NCI-H2227 (cell line): ENCODE results near the gene OTUD5.
A peak's percentile ranks its signal among the peaks of the same experiment; 100 is the strongest.
"Not testable (repeated sequence)": the region's sequence is repeated elsewhere in the genome, so short reads cannot be mapped to it uniquely, and the experiment has no call there.

ENCODE experiments used
- DNase-seq: peaks from one replicate; lab custom pipeline; 2025; ENCODE audit not compliant: unreplicated experiment; lab: John Stamatoyannopoulos, UW

The OTUD5 gene, protein sequence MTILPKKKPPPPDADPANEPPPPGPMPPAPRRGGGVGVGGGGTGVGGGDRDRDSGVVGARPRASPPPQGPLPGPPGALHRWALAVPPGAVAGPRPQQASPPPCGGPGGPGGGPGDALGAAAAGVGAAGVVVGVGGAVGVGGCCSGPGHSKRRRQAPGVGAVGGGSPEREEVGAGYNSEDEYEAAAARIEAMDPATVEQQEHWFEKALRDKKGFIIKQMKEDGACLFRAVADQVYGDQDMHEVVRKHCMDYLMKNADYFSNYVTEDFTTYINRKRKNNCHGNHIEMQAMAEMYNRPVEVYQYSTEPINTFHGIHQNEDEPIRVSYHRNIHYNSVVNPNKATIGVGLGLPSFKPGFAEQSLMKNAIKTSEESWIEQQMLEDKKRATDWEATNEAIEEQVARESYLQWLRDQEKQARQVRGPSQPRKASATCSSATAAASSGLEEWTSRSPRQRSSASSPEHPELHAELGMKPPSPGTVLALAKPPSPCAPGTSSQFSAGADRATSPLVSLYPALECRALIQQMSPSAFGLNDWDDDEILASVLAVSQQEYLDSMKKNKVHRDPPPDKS

DNA sequence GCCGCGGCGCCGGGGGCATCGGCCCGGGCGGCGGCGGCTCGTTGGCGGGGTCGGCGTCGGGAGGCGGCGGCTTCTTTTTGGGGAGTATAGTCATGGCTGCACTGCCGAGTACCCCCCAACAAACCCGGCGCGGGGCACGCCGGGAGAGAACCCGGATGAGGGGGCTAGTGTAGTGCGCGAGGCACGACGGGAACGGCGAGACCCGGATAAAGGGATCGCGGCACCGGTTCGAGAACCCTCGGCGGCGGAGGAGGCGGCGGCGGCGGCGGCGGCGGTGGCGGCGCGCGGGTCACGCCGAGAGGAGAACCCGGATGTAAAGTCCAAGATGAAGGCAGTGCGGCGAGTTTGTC lies at the start of gene OTUD5:
TSS of gene OTUD5 (minus strand) at position 131 of the 350 bp plus-strand sequence. CDS start at position 94, 37 bp downstream.
- DNase-seq, result peak; percentile 93

DNA sequence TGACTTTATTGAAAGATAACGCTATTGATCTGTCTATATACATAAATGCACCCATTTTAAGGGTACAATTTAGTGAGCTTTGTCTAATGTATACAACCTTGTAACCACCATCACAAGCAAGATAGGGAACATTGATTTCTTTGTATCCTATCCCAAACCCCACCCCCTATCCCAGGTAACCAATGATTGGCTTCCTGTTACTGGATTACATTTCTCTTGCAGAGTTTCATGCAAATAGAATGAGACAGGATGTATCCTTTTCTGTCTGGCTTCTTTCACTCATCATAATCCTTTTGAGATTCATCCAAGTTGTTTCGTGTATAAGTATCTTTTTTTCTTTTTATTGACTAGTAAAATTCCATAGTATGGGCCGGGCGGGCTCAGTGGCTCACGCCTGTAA lies 46.3 kb upstream of the OTUD5 start:
- no peak for DNase-seq

DNA sequence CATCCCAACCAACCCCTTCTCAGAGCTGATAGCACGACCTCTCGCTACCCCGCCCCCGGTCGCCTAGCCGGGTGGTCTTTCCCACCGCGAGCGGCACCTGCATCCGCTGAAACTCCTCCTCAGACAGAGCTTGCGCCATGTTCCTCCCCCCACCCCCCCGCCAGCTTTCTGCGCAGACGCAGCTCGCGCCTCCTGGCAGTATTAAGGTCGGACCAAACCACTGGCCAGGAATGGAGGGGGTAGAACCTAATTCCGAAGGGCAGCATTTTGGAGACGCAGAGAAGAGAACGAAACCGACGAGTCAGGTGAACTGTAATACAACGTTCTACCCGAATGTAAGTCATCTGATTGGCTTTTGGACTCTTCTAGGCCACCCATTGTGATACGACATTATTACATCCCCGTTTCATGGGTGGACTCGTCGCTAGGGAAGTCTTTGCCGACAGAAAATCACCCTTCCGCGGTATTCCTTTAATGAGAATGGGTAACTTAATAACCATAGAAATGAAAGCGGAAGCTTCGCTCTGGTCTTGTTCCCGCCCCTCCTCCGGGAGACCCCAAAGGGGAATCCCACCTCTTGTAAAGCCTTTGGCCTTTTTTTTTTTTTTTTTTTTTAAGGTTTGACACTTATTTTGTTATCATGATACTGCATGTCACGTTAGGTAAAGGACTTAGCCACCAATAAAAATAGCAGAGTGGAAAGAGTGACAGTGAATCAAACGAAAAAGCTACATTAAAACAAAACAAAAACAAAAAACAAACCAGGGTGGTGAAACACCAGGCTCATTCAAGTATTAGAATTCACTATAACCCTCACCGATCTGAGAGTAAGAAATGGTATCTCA lies 44.9 kb upstream of the OTUD5 start, which contains the start of gene GRIPAP1:
TSS of gene GRIPAP1 (minus strand) at position 174 of the 845 bp plus-strand sequence. CDS start at position 139, 35 bp downstream.
- peak; percentile 99 for DNase-seq

DNA sequence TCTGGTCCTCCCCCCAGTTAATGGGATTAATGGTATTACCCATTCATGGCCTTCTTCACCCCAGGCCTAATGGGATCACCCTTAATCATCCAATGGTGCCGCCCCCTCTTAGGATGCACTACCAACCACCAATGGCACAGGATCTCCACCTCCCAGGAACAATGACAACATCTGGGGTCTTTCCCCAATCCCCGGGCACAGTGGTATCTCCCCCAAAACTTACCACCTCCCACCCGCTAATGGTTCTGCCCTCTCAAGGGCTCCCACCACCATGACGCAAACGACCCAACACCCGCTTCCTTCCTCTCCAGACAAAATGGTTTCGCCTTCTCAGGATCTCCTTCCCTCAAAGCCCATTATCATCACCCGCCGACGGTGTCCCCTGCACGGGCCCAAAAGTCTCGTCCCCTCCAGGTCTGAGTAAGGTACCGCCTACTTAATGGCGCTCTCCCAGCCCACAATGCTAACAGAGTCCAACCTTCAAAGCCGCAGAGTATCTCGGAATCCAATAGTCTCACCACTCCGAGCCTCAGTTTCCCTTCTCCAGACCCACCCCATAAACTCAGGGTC lies 44.2 kb upstream of the OTUD5 start:
- DNase-seq, result peak; percentile 73

DNA sequence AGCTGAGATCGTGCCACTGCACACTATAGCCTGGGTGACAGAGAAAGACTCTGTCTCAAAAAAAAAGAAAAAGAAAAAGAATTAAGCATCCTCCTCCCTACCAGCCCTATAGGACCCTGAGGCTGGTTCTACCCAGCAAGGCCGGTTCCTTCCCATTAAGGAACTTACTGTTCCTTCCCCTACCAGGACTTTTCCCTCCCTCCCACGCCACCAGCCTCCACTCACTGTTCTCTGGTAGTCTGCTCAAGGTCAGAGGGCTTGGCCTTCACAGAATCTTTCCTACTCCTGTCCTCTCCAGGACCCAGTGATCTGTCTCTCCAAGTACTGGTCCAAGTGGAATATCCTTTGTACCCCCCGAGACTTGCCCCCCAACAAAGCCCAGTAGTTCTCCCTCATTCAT lies 43.2 kb upstream of the OTUD5 start:
- no peak for DNase-seq

DNA sequence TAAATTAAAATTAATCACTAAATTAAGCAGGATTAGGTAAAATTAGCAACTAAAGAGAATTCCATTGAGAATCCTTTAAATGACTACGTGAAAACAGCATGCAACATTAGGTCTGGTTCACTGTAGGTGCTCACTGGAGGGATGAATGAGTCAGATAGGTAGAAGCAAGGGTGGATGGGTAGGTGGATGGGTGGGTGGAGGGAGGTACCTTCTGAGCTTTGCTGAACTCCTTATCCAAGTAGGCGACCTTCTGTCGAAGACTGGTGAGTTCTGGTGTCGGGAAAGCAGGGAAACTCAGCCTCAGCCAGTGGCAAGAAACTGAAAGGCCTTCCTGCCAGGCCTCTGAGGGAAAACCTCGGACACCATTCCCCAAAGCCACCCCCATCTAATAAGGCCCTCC lies 41.6 kb upstream of the OTUD5 start:
- DNase-seq, result no peak

DNA sequence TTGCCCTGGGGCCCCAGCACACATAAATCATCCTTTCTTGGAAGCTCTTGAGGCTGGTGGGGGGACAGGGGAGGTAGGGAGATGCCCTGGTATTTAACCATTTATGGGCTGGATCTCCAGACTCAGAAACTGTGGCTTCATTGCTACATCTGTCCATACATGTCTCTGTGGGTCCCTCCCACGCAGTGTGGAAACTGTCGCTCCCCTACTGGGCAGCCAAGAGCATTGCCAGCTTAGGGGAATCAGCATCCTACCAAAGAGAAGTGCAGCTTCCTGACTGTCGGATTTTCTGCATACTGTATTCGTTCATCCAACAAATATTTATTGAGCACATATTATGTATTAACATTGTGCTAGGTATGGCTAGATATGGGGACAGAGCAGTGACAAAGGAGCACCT lies 41.0 kb upstream of the OTUD5 start:
- DNase-seq, result no peak

DNA sequence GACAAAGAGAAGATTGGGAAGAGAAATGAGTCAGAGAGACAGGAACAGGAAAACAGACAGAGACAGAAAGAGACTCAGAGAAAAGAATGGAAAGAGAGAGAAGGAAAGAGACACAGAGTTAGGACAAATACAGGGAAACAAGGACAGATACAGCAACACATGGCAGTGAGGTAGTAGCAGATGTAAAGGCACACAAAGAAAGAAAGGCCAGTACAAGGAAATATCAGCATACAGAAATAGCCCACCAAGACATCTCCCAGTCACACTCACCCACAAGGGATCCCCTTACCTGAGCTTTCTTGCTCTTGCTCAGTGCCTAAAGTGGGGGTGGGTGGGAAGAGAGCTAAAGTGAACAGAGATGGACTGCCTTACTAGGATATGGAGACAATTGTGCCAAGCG lies 40.5 kb upstream of the OTUD5 start:
- DNase-seq, result no peak

DNA sequence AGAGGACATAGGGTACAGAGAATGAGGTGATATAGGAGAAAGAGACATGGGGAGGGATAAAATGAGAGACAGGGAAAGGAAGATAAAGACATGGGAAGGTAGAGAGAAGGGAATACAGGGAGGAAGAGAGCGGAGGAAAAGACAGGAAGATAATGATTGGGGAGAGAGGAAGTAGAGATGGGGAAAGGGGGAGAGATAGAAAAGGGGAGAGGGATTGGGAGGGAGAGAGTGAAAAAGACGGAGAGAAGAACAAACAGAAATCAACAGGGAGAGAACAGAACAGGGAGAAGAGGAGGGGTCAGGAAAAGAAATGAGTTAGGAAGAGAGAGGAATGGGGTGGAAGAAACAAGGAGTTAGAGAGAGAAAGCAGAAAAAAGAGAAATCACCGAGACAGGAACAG lies 40.0 kb upstream of the OTUD5 start:
- DNase-seq, result no peak

DNA sequence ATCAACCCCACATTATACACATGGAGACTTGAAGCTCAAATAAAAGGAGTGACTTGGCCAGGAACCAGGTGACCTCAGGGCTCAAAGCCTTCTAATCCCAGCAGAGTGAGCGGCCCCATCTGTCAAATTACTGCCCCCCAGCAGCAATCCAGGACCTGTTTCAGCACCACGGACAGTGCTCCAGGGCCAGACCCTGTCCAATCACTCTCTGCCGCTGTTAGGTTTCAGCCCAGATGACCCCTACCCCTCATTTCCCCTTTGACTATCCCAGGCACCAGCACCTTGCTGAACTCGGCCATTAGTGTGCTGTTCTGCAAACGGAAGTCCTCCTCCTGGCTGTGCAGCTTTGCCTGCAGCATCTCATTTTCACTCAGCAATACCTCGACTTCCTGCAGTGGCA lies 39.6 kb upstream of the OTUD5 start:
- no peak for DNase-seq

DNA sequence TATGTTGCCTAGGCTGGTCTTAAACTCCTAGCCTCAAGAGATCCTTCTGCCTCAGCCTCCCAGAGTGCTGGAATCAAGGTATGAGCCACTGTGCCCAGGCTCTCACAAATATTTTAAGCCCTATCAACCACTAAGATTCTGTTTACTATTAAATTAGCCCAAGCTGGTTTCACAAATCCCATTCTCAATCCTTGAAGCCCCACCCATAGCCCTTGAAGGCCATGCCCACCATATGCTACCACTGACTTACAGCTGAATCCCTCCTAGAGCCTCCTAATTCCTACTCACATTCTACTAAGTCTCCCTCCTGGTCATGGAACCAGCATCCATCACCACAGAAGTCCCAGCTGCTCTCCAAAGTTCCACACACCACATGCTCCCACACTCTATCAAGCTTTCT lies 34.9 kb upstream of the OTUD5 start:
- no peak for DNase-seq

DNA sequence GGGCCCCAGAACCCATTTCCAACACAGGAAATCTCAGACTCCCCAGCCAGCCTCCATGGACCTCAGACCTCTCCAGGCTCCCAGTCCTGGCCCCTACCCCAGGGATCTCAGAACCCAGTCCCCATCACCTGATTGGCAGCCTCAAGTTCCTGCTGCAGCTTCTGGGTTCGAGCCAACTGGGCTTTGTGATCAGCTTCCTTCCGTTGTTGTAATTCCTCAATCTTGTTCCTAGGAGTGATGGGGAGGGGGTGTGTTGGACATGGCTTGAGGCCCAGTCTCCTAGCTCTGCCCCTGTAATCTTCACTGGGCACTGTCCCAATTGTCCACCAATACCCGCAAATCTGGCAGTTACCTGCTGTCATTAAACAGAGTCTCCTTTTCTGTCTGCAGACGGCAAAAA lies 32.1 kb upstream of the OTUD5 start:
- DNase-seq, result no peak

DNA sequence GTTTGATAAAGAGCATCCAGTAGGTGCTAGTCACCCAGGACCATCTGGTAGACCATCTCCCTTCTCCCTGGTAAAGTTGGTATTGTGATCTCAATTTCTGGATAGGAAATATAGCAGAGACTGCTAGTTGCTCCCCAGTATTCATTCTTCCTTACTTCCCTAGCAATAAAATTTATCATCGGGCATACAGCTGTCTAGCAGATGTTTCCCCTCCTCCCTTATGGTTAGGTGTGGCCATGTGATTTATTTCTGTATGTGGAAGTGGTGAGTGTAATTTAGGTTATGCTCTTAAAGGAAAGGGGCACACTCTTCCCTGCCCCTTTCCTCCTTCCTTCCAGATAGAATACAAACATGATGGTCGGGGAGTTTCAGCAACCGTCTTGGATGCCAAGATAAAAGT lies 26.5 kb upstream of the OTUD5 start:
- DNase-seq, result no peak

DNA sequence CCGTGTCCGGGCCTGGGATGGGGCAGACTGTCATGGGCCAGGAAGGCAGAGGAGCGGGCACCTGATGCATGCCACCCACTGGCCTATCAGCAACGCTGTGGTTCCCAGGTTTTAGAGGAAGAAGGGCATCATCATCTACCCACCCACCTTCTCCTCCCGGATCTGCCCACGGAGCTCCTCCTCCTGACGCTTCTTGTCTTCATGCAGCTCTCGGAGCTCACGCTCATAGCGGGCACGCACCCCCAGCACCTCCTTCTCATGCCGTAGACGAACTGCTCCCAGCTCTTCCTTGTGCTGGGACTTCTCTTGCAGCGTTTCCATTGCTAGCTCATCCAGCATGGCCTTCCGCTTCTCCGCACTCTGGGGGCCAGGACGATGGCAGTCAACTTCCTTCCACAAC lies 25.7 kb upstream of the OTUD5 start:
- DNase-seq, result no peak

DNA sequence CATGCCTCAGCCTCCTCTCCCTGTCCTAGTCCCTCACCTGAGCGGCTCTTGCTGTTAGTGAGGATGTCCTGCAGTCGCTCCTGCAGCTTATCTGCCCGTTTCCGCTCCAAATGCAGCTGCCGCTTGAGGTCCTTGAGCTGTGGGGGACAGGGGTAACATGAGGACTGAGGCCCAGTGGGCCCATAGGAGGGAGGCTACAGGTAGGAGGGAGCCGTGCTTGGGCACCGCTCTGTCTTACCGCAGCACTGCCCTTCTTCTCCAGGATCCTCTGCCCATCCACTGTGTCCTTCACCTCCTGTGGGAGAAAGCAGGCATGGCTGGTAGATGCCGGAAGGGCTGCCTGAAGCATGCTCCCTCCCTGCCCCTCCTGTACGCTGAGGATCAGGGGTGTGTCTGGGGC lies 23.8 kb upstream of the OTUD5 start:
- no peak for DNase-seq

DNA sequence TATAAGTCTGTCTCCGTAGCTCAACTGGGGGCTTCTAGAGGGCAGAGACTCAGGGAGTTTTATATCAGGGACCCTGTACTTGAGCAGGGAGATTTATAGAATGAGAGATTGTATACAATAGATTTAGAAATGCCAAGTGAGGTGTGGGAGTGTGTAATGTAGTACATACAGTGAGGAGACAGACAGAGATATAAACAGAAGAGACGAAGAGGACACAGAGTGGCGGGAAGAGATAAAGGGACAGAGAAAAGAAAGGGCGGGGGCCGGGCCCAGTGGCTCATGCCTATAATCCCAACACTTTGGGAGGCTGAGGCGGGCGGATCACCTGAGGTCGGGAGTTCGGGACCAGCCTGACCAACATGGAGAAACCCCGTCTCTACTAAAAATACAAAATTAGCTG lies 22.9 kb upstream of the OTUD5 start:
- DNase-seq, result not testable (repeated sequence)

DNA sequence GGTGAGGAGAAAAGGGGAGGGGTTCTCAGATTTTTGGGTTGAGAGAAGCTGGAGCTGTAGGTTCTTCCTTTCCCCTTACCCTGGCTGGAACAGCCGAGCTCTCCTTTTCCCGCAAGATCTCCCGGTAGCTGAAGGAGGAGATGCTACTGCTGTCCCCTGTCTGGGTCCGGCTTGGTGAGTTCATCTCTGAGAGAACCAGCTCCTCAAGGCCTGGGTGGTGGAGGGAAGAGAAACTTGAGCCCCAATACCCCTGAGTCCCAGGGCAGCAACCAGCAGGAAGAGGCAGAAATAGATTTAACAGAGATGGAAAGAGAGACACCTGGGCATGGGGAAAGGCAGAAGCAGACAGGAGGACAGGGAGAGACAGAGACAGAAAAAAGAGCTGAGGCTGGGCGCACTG lies 20.8 kb upstream of the OTUD5 start:
- no peak for DNase-seq

DNA sequence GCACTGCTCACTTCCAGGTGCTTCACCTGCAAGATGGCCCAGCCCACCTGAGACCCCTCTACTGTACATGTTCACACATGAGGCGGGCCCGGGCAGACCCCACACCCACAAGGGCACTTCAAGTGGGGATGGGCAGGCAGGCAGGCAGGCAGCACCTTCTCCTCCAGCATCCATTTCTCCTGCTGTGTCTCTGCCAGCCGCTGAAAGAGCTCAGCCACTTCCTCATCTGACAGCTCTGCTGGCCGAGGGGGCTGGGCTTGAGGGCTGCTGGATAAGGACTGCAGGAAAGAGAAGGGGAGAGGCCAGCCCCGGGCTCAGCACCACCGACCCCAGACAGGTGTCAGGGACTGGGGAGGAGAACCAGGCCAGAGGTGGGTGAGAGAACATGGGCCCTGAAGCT lies 18.7 kb upstream of the OTUD5 start:
- DNase-seq, result no peak

DNA sequence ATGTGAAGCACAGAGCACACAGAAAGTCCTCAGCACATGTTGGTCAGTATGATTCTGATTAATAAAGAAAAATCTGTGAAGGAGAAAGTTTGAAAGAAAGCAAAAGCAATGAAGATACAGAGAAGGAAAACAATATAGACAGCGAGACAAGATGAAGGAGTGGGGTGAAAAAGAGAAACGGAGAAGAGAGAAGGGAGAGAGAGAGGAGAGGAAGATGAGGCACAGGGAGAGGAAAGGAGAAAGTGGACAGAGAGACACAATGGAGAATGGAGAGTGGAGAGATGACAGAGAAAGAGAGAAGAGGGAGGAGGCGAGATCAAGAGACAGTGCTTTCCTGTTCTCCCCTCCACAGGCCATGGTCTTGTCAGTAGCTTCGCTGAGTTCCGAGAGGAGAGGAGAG lies 18.1 kb upstream of the OTUD5 start:
- DNase-seq, result no peak

DNA sequence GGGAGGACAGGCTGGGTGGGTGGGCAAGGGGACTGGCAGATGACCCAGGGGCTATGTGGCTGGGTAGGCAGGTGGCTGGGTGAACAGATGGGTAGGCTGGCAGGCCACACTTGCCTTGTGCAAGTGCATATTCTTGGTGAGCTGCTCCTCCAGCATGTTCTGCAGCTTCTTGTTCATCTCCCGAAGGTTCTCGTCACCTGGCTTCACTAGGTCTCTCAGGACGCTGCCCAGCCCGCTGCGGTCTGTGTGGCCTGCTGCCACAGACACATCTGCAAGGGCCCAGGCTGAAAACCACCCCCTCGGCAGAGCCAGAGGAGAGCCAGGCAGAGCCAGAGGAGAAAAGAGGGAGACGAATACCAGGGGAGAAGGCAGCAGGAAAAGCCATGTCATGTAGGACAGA lies 17.6 kb upstream of the OTUD5 start:
- DNase-seq, result no peak

DNA sequence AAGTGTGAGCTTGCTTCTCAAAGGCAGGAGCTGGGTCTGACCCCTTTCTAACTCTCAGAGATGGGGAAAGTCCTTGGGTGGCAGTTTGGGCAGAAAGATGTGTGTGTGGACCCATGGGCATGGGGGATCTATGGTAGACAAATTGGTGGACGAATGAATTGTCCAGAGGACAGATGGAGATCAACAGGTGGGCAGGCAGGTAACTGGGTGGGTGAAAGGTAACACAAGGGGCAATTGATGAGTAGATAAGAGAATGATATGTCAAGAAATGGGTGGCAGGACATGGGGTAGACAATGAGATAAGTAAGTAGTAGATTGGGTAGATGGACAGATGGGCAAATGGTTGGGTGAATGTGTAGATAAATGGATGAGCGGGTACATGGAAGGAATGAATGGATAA lies 17.2 kb upstream of the OTUD5 start:
- no peak for DNase-seq

DNA sequence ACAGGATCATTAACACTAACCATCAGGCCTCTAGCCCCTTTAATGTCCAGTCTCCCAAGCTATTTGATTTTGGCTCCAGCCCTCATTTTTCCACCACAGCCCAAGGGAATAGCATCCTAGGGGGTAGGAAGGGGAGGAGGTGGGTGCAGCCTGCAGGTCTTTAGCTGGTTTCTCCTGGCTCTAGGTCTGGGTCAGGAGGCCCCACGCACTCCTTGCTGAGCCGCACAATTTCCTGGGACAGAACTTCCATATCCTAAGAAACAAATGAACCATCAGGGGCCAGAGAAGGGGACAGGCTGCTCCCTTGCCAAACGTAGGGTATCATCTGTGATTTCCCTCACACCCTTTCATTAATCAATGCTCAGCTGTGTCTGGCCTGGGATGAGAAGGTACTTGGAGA lies 16.6 kb upstream of the OTUD5 start:
- no peak for DNase-seq
